ENCODE measurements around the gene SLC6A13. TPM values are rescaled to one million over a fixed set of nuclear protein-coding genes. Genes with fewer than 3 reads are reported as not detected.

The SLC6A13 gene
- polyA plus RNA-seq, 1 donor from 2014 or later: 1.4 TPM

DNA sequence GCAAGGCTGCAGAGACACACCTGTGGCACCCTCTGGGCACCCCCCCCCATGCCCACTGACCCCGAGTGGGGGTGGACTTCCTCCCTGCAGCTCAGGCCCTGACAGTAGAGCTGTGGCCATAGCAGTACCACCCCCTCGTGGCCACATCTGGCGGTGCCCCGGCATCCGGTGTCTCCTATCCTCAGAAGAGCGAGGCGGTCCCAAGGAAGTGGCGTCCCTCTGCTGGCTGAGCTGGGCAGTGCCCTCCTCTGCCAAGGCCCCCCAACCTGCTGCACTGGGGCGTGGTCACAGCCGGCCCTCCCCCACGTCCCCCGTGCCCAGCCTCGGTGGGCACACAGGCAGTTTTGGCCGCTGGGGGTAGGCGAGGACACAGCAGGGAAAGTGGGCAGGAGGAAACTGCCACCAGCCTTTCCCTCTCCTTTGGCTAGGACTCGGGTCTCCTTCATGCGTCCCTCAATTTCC, 42.7 kb downstream of the SLC6A13 start:
- H3K27ac ChIP-seq (ENCODE audit: low read length): no peak overlapping the region
- H3K4me3 ChIP-seq (ENCODE audit: low read length): no peak overlapping the region
- H4K20me1 ChIP-seq (ENCODE audit: insufficient read depth): no peaks in the 10 kb centered on the region
- H3K79me2 ChIP-seq (replicated peaks; ENCODE audit: insufficient read depth, low read length): no peaks in the 10 kb centered on the region
- no peak overlapping the region for H3K9ac ChIP-seq (ENCODE audit: low read length)
- no peaks in the 10 kb centered on the region for H3K9me3 ChIP-seq (ENCODE audit: low read length)
- no peaks in the 10 kb centered on the region for H3K27me3 ChIP-seq (ENCODE audit: insufficient read depth, low read depth, low read length)
- H3F3A ChIP-seq (ENCODE audit: insufficient read depth, low read length, poor library complexity, severe bottlenecking): no peaks in the 10 kb centered on the region
- H3K9me2 ChIP-seq (ENCODE audit: insufficient read depth, low read length): no peaks in the 10 kb centered on the region
- no peak overlapping the region for H2AFZ ChIP-seq (ENCODE audit: low read depth, low read length)
- H3K4me2 ChIP-seq (ENCODE audit: low read length): no peak overlapping the region
- no peaks in the 10 kb centered on the region for H3K36me3 ChIP-seq (ENCODE audit: insufficient read depth, low read length)
- TF ChIP-seq RAD21 (conservative IDR thresholded peaks at IDR 0.05) (peak; percentile 32), EZH2 (IDR thresholded peaks at IDR 0.05; ENCODE audit: borderline replicate concordance, insufficient read depth, low read length, poor library complexity, severe bottlenecking) (no peak), MXI1 (conservative IDR thresholded peaks at IDR 0.05; ENCODE audit: poor library complexity, severe bottlenecking) (no peak), SMC3 (conservative IDR thresholded peaks at IDR 0.05; ENCODE audit: poor library complexity) (peak; percentile 44)
- TF ChIP-seq, protein P1, sequence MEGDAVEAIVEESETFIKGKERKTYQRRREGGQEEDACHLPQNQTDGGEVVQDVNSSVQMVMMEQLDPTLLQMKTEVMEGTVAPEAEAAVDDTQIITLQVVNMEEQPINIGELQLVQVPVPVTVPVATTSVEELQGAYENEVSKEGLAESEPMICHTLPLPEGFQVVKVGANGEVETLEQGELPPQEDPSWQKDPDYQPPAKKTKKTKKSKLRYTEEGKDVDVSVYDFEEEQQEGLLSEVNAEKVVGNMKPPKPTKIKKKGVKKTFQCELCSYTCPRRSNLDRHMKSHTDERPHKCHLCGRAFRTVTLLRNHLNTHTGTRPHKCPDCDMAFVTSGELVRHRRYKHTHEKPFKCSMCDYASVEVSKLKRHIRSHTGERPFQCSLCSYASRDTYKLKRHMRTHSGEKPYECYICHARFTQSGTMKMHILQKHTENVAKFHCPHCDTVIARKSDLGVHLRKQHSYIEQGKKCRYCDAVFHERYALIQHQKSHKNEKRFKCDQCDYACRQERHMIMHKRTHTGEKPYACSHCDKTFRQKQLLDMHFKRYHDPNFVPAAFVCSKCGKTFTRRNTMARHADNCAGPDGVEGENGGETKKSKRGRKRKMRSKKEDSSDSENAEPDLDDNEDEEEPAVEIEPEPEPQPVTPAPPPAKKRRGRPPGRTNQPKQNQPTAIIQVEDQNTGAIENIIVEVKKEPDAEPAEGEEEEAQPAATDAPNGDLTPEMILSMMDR (IDR thresholded peaks at IDR 0.05; ENCODE audit: poor library complexity, severe bottlenecking): peak; percentile 45
- TF ChIP-seq, protein P2, sequence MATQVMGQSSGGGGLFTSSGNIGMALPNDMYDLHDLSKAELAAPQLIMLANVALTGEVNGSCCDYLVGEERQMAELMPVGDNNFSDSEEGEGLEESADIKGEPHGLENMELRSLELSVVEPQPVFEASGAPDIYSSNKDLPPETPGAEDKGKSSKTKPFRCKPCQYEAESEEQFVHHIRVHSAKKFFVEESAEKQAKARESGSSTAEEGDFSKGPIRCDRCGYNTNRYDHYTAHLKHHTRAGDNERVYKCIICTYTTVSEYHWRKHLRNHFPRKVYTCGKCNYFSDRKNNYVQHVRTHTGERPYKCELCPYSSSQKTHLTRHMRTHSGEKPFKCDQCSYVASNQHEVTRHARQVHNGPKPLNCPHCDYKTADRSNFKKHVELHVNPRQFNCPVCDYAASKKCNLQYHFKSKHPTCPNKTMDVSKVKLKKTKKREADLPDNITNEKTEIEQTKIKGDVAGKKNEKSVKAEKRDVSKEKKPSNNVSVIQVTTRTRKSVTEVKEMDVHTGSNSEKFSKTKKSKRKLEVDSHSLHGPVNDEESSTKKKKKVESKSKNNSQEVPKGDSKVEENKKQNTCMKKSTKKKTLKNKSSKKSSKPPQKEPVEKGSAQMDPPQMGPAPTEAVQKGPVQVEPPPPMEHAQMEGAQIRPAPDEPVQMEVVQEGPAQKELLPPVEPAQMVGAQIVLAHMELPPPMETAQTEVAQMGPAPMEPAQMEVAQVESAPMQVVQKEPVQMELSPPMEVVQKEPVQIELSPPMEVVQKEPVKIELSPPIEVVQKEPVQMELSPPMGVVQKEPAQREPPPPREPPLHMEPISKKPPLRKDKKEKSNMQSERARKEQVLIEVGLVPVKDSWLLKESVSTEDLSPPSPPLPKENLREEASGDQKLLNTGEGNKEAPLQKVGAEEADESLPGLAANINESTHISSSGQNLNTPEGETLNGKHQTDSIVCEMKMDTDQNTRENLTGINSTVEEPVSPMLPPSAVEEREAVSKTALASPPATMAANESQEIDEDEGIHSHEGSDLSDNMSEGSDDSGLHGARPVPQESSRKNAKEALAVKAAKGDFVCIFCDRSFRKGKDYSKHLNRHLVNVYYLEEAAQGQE (IDR thresholded peaks at IDR 0.05; ENCODE audit: borderline replicate concordance): no peak

DNA sequence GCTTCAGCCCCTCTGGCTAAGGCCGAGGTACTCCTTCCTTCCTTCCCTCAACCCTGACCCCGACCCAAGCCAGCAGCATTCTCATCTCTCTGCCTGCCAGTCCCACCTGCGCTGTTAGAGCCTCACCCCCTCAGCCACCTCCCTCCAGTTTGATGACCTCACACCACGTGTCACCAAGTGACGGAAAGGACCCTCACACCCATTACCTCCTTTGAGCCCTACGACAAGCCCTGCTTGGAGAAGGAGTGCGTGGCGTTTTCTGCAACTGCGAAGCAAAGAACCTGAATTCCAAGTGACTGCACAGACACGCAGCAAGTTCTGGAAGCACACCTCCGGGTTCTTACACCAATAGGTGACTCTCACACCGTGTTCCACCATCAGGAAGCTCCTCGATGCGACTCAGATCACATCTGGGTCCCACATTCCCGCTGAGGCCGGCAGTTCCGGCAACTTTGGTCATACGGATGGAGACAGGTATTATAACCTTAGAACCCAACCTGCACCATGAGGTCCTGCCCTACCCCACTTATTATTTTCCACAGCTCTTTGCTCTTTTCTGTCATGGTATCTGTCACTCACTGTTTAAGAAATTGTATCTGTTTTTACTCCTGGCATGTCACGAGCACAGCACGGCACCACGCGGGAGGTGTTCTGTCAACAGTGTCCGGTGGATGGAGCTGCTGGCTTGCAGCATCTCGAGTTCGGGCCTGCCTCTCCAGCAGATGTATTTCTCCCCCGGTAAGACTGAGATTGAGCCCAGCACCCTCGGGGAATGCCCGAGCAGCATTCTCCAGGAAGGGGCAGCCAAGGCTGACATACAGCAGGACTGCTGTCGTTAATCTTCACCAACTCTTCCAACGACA, 43.7 kb downstream of the SLC6A13 start:
- H3K9me2 ChIP-seq (ENCODE audit: insufficient read depth, low read length): no peaks in the 10 kb centered on the region
- no peaks in the 10 kb centered on the region for H3F3A ChIP-seq (ENCODE audit: insufficient read depth, low read length, poor library complexity, severe bottlenecking)
- TF ChIP-seq MXI1 (conservative IDR thresholded peaks at IDR 0.05; ENCODE audit: poor library complexity, severe bottlenecking) (no peak), POLR2AphosphoS5 (IDR thresholded peaks at IDR 0.05) (no peak)
- H3K4me3 ChIP-seq (ENCODE audit: low read length): no peak overlapping the region
- H3K9ac ChIP-seq (ENCODE audit: low read length): no peak overlapping the region
- H4K20me1 ChIP-seq (ENCODE audit: insufficient read depth): no peaks in the 10 kb centered on the region
- no peaks in the 10 kb centered on the region for H3K79me2 ChIP-seq (replicated peaks; ENCODE audit: insufficient read depth, low read length)
- H2AFZ ChIP-seq (ENCODE audit: low read depth, low read length): no peak overlapping the region
- H3K9me3 ChIP-seq (ENCODE audit: low read length): no peaks in the 10 kb centered on the region
- H3K27ac ChIP-seq (ENCODE audit: low read length): no peak overlapping the region
- H3K36me3 ChIP-seq (ENCODE audit: insufficient read depth, low read length): no peaks in the 10 kb centered on the region
- H3K27me3 ChIP-seq (ENCODE audit: insufficient read depth, low read depth, low read length): no peaks in the 10 kb centered on the region
- no peak overlapping the region for H3K4me2 ChIP-seq (ENCODE audit: low read length)

Measured in neural cell (in vitro differentiated cells).